Breast epithelium (tissue), 4 donors: Measurements from ENCODE around the gene C1R. TPM values are rescaled to one million over a fixed set of nuclear protein-coding genes. Genes with fewer than 3 reads are reported as not detected.
A peak's percentile ranks its signal among the peaks of the same experiment; 100 is the strongest.

ENCODE experiments used
- DNase-seq, 2 donors: peaks; one replicate each; pipeline ENCODE4 v3.0.0-alpha.2; 2019; ENCODE audit warnings: low spot score in 2 of 2
- H3K27ac ChIP-seq, 2 donors: fragments of 200-600 bp; sonication (generic) in 1 of 2; one replicate each; pipeline ENCODE4 v1.5.1; 2016 to 2019; ENCODE audit warnings: mild to moderate bottlenecking in 1 of 2
- H3K27me3 ChIP-seq, 2 donors: fragments of 200-600 bp; sonication (generic) in 1 of 2; one replicate each; pipeline versions ENCODE4 v1.5.1 to v1.6.0; 2017 to 2019; ENCODE audit warnings: control low read depth in 1 of 2, mild to moderate bottlenecking in 1 of 2
- H3K36me3 ChIP-seq: fragments of 200-600 bp; one replicate; pipeline ENCODE4 v1.5.1; 2019
- H3K4me1 ChIP-seq, 2 donors: fragments of 200-600 bp; sonication (generic); one replicate each; pipeline ENCODE4 v1.5.1; 2016 to 2019; ENCODE audit warnings: control low read depth in 1 of 2
- H3K4me3 ChIP-seq, 3 donors: fragments of 200-600 bp; sonication (generic); 1 replicate in 2 of 3; 2 replicates in 1 of 3; pipeline ENCODE4 v1.5.1; 2016 to 2019; ENCODE audit warnings: mild to moderate bottlenecking in 3 of 3, moderate library complexity in 2 of 3
- H3K9me3 ChIP-seq, 2 donors: fragments of 200-600 bp; sonication (generic) in 1 of 2; one replicate each; pipeline ENCODE4 v1.5.1; 2016 to 2019; ENCODE audit warnings: control low read depth in 1 of 2
- POLR2A ChIP-seq: fragments of 450-650 bp; IDR thresholded peaks from one replicate; pipeline ENCODE4 v1.6.1; 2016; ENCODE audit warnings: antibody characterized with exemption, mild to moderate bottlenecking, moderate library complexity
- POLR2AphosphoS5 ChIP-seq, 3 donors: sonication (generic); formaldehyde crosslinking; IDR thresholded peaks; one replicate each; pipeline ENCODE4 v1.6.1; 2017; ENCODE audit warnings: antibody characterized with exemption in 3 of 3
- intact Hi-C: fragments of 100-400 bp; cut with DNase I; formaldehyde crosslinking; loops from one replicate; pipeline ENCODE4 v1.15.1; 2023; ENCODE audit warnings: low total_unique reads
- total RNA-seq, 3 donors: library from RNA; depleted of rRNA; stranded (reverse); fragments of >200 nt; gene quantifications; one replicate each; pipeline ENCODE4 v1.1.0, GENCODE V29; 2016
- TF ChIP-seq, protein P1 (sequence below), 3 donors: fragments of 450-650 bp; IDR thresholded peaks; one replicate each; pipeline ENCODE4 v1.5.1; 2016 to 2017; ENCODE audit warnings: antibody characterized with exemption in 3 of 3, mild to moderate bottlenecking in 3 of 3, moderate library complexity in 3 of 3

The C1R gene
- total RNA-seq, 3 donors from 2014 or later: 302 to 773 (median 582) TPM

DNA sequence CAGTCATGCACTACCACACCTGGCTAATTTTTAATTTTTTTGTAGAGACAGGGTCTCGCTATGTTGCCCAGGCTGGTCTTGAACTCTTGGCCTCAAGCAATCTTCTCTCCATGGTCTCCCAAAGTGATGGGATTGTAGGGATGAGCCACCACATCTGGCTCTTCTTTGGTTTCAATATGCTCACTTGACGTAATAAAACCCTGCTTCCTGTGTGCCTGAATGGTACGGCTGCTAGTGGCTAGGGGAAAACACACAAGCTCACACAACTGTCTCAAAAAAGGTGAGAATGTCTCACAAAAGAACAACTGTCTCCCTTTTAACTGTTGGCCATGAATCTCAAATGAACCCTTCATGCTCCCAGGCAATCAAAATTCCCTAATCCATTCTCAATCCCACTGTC is 16.7 kb downstream of the C1R start:
- H3K36me3 ChIP-seq: no peaks in the 10 kb centered on the region
- intact Hi-C loops: no loop called here
- no peak for TF ChIP-seq POLR2AphosphoS5 (IDR thresholded peaks at IDR 0.05)
- TF ChIP-seq POLR2A: no peak
- TF ChIP-seq, protein P1, sequence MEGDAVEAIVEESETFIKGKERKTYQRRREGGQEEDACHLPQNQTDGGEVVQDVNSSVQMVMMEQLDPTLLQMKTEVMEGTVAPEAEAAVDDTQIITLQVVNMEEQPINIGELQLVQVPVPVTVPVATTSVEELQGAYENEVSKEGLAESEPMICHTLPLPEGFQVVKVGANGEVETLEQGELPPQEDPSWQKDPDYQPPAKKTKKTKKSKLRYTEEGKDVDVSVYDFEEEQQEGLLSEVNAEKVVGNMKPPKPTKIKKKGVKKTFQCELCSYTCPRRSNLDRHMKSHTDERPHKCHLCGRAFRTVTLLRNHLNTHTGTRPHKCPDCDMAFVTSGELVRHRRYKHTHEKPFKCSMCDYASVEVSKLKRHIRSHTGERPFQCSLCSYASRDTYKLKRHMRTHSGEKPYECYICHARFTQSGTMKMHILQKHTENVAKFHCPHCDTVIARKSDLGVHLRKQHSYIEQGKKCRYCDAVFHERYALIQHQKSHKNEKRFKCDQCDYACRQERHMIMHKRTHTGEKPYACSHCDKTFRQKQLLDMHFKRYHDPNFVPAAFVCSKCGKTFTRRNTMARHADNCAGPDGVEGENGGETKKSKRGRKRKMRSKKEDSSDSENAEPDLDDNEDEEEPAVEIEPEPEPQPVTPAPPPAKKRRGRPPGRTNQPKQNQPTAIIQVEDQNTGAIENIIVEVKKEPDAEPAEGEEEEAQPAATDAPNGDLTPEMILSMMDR (IDR thresholded peaks at IDR 0.05): no peak

DNA sequence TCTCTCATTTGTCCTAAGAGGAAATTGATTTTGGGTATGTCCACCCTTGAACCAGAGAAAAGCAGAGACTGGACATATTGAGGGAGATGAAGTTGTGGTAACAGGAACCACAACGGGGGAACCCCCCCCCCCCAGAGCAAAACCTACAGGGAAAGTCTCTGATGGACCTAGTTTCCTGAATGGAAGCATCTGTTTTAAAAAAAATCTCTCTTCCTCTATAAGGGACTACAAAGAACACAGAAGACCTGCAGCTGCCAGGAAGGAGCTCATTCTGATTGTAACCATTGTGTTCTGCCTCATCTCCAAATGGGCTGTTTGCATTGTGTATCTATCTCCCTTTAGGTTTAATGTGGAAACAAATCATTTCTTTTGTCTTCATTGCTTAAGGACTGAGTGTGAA is 18.3 kb downstream of the C1R start:
- intact Hi-C loops: no loop called here
- no peak overlapping the region for H3K27ac ChIP-seq
- no peak for DNase-seq

More for the DNA sequence above, 16.7 kb downstream of the C1R start:
- DNase-seq: no peak
- Histone ChIP-seq H3K4me3 (no peak overlapping the region), H3K9me3 (no peaks in the 10 kb centered on the region), H3K4me1 (peaks cover 0 to 3% of the 10 kb centered on the region in 2 donors), H3K27me3 (no peaks in the 10 kb centered on the region), H3K27ac (peak overlapping the region in 1 of 2 donors; percentile 56)

DNA sequence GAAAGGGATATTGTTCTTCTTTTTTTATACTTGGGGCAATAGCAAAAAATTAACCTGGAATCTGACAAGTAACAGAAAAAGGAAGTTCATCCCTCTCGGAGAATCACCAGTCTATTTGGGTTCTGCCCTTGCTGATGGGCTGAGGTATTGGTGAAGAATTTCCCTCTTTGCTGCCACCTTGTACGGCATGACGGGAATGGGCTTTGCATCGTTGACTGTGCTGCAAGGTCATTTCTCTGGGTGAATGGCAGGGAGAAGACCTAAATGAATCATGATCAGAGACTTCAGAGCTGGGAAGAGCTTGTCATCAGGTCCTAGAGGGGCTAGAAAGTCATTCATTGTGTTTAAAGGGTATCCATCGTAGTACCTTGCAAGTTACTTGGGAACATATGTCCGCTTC is 19.7 kb downstream of the C1R start:
- Histone ChIP-seq H3K4me3 (no peak overlapping the region), H3K36me3 (no peaks in the 10 kb centered on the region), H3K27ac (no peak overlapping the region), H3K9me3 (no peaks in the 10 kb centered on the region), H3K4me1 (no peaks in the 10 kb centered on the region), H3K27me3 (no peaks in the 10 kb centered on the region)
- intact Hi-C loops: no loop called here
- DNase-seq: no peak
- TF ChIP-seq POLR2A (no peak), POLR2AphosphoS5 (IDR thresholded peaks at IDR 0.05) (no peak)
- TF ChIP-seq, protein P1 (IDR thresholded peaks at IDR 0.05): no peak

More for the DNA sequence above, 18.3 kb downstream of the C1R start:
- no peak for TF ChIP-seq POLR2AphosphoS5 (IDR thresholded peaks at IDR 0.05)
- TF ChIP-seq, protein P1 (IDR thresholded peaks at IDR 0.05): no peak
- no peak for TF ChIP-seq POLR2A
- Histone ChIP-seq H3K9me3 (no peaks in the 10 kb centered on the region), H3K27me3 (no peaks in the 10 kb centered on the region), H3K36me3 (no peaks in the 10 kb centered on the region), H3K4me1 (peaks cover 0 to 2% of the 10 kb centered on the region in 2 donors), H3K4me3 (no peak overlapping the region)

DNA sequence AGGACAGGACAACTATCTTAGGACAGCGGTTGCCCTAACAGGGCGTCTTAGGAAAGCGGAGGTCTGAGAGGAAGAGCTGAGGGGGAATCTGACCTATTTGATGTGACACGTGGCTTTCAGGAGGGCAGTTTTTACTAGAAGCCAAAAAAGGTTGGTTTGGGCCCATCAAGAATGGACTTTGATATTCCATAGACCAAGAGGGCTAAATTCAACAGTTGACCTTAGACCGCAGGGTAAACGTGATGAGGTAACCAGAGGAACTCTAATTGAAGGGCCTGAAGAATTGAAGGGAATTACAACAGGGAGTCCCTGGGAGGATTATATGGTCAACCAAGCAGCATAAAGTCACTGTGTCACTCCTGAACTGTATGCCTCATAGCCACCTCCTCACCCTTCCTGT is 20.2 kb downstream of the C1R start:
- Histone ChIP-seq H3K9me3 (no peaks in the 10 kb centered on the region), H3K4me3 (no peak overlapping the region), H3K27me3 (no peaks in the 10 kb centered on the region), H3K27ac (no peak overlapping the region), H3K36me3 (no peaks in the 10 kb centered on the region), H3K4me1 (no peaks in the 10 kb centered on the region)
- no peak for DNase-seq
- TF ChIP-seq POLR2A (no peak), POLR2AphosphoS5 (IDR thresholded peaks at IDR 0.05) (no peak)
- TF ChIP-seq, protein P1 (IDR thresholded peaks at IDR 0.05): no peak
- intact Hi-C loops: no loop called here

DNA sequence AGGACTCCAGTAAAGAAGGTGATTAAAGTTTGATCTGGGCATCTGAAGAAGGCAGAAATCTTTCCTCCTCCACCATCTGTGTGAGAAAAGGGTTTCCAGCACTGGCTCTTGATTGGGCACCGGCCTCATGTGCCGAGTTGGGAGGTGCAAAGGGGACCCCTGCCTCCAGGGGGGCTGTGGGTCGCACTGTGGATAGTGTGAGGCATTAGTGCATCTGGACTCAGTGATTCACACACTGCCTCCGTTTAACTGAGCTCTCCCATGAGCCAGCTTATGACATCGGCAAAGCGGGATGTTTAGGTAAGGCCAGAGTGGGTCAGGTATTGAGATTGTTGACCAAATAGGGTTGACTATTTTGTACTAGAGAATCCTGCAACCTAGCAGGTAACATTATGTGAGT is 22.9 kb downstream of the C1R start:
- no peak overlapping the region for H3K27ac ChIP-seq
- no peaks in the 10 kb centered on the region for H3K4me1 ChIP-seq
- intact Hi-C loops: no loop called here
- TF ChIP-seq, protein P1 (IDR thresholded peaks at IDR 0.05): no peak
- TF ChIP-seq POLR2AphosphoS5 (IDR thresholded peaks at IDR 0.05) (no peak), POLR2A (no peak)
- H3K4me3 ChIP-seq: no peak overlapping the region
- H3K36me3 ChIP-seq: no peaks in the 10 kb centered on the region
- H3K27me3 ChIP-seq: no peaks in the 10 kb centered on the region
- DNase-seq: no peak
- no peaks in the 10 kb centered on the region for H3K9me3 ChIP-seq
